Measurements from ENCODE around the gene ARHGEF2.
"Not testable (repeated sequence)": the region's sequence is repeated elsewhere in the genome, so short reads cannot be mapped to it uniquely, and the experiment has no call there.

ARHGEF2 gene

DNA sequence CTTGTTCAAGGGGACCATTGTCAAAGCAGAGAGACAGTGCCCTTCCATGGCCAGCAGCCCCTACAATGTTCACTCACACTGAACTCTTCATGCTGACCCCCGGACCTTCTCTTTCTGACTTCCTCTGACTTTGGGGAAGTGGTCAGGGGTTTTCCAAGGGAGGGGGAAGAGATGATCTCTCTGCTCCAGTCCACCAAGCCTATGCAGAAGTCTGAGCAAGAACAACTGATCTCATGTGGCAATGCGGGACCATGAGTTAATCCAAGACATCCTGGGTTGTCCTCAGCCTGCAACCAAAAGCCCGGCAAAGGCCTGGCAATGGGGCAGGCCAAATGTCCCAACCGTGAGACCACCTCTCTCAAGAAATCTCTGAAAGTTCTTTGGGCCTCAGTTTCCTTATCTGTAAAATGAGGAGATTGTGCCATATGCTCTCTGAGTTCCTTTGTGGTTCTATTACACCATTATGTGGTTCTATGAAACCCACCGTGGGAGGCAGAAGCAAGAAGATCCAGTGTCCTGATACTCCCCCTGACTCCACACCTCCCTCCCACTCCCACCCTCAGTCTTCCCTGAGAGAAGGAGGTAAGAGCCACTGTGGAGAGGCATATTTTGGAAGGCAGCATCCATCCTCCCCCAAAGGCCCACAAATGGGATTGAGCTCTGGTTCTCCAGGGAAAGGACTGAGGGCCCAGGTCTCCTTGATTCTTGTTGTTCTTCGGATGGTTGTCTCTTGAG, 11.8 kb upstream of the ARHGEF2 start:
- peak in 2 of 58 donors; percentile 19 to 26 for DNase-seq

DNA sequence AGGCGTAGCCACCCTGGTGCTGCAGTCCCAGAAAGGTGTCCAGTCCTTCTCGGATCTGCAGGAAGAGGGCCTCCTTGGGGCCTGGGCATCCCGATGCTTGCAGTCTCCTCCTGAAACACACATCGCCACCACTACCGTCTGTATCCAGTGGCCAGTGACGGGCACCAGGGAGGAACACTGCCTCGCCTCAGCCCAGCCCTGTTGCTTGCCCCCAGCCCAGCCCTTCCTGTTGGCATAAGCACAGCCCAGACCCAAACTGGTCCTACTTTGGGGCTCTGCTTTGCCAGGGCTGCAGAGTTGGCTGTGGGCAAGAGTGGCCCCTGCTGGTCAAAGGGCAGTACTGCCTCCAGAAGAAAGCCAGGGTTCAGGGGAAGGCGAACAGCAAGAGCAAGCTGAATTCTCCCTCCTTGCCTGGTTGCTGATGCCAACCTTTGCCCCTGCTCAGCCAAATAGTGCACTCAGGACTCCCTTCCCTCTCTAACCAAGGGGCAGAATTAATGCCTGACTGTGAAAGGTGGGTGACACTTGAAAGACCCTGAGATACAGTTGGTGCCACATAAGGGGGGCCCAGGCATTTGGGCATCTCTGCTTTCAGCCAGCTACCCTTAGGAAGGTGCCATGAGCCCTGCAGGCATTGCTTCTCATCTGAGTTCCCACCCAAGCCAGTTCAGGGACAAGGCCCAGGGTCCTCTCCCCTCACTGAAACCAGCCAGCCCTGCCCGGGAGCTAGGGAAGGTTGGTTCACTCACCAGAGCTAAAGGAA, 11.1 kb upstream of the ARHGEF2 start:
- DNase-seq = peak in 55 of 58 donors; percentile 30 to 86 (median 73)

- DNase-seq = not testable (repeated sequence)
Observed at GRCh38 chr1:155984903-155985645, 6.7 kb upstream of the ARHGEF2 start.

DNA sequence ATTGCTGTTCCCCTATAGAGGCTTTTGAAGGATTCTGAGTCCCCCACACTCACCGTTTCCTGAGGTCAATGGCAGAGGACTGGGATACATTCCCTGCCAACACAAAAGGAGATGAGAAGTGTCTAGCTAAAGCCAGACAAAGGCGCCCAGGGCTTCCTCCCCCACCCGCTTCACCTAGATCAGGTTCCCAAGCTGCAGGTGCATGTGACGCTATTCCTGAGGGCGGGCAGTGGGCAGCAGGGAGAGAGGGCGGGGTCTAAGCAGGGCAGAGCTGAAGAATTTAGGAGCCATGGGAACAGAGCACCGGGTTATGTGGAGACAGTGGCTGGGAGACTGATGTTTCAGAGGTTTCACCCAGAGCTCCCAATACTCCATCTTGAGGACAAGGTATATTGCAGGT, 6.0 kb upstream of the ARHGEF2 start:
- DNase-seq = no peak

DNA sequence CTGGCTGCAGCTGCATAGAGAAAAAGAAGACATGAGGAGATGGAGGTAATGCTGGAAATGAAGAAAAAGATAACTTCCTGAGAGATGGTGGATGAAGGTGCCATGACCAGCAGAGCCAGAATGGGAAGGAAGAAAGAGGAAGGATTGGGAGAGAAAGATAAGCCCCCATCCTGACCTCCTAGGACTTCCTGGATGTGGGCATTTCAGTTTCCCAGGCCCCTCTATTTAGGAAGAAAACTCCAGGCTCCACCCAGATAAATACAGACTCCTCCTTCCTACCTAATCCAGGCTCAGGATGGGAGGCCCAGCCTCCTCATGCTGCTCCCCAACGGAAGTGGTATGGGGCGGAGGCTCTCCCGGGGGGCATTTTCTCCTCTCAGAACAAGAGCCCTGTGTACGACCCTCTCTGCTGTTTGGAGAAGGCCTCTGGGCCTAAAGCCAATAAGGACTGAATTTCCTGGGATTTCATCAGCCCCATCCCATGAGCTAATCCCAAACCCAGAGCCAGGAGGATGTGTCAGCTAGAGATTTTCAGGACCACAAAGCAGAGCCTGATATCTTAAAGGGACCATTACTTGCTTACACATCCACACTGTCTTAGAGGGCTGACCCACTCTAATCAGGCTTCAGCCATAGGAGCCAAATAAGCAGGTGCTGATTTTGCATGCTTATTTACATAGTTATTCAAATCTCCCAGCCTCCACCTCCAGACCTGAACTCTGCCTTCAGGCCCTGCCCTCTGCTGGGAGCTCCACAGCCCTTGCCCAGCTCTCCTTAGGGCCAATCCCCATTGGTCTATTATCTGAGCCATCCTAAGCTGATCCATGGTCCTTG, 5.1 kb upstream of the ARHGEF2 start:
- DNase-seq = no peak

DNA sequence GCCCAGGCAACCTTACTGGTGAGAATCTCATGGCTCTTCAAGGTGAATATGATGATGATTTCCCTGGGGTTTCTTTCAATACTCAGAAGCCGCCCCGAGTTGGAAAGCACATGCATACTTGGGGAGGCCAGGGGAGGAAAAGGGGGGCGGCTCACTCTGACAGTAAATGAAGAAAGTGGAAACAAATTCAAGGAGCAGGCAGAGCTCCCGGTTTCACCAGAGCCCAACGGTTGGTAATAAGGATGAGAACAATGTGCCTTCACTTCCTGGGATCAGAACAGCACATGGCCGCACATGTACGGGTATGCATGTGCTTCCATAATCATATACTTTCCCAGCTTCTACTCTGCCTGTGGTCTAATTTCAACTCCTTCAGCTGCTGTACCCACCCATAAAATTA, 3.8 kb upstream of the ARHGEF2 start:
- no peak for DNase-seq

- DNase-seq = no peak
Observed at GRCh38 chr1:155981266-155982088, 3.1 kb upstream of the ARHGEF2 start.

DNA sequence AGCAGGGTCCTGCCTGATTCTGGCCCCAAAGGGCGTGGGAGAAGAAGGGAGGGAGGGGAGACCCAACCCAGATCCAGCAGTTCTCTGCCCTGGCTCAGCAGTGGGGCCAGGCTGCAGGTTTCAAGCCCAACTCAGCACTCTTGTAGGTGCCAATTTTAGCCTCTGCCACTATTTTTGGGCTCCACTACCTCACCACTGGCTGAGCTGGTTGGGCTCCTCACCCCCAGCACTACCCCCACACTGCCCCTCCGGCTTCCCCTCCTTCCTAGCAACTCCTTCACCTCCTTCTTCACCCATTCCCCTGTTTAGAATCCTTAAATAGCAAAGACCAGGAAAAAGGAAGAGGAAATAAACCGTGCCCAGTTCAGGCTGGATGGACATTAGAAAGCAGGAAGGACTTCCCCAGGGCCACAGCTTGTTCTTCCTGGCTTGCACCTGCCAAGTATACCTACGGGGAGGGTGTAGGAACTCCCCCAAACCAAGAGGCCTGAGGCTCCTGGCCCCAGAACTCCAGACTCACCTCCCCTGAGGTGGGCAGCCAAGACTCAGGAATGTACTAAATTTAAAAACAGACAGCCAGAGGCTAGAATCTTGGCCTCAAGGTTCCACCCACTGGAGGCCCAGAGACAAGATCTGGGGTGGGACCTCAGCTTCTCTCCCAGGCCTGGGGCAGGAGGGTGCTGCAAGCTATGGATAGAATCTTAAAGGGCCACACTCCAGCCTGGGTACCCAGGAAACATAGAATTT, 1.4 kb upstream of the ARHGEF2 start:
- peak in 1 of 58 donors; percentile 11 for DNase-seq

GRCh38 chr1:155978973-155979429, 654 bp upstream of the ARHGEF2 start:
- no peak for DNase-seq

GRCh38 chr1:155977690-155978324, 540 bp downstream of the ARHGEF2 start:
- DNase-seq = peak in 26 of 58 donors; percentile 28 to 70 (median 48)

- DNase-seq = peak in 5 of 58 donors; percentile 27 to 53 (median 43)
Observed at GRCh38 chr1:155976913-155977689, 1.2 kb downstream of the ARHGEF2 start.

GRCh38 chr1:155976062-155976912, 2.1 kb downstream of the ARHGEF2 start:
- peak in 26 of 58 donors; percentile 11 to 53 (median 35) for DNase-seq

DNA sequence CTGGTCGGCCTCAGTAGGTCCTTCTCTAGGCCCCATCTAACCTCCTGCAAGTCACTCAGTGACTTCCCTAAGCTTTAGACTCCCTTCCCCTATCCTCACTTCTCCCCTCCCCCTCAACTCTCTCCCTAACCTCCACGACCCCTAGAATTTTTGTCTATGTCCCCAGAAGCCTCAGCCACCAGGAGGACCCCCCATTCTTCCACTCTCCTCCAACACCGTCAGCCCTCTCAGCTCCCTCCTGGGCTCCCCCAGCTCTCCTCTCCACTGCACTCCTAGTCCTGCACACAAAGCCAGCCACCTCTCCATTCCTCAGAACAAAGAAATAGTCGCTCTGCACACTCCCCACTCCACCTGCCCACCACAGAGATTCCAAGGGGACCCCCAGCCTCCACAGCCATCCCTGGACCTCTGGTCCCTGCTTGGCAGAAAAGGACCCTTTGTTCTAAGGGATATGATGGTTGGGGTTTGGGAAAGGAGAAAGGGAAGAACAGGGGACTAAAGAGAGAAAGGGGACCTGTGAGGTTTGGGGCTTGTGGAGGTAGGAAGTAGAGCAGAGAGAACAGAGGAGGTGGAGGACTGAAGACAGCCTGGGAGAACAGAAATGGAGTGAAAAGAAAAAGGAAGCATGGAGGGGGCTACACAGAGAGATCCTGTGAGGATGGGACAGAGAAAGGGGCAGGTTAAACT, 2.8 kb downstream of the ARHGEF2 start:
- DNase-seq = peak in 3 of 58 donors; percentile 18 to 51 (median 32)

- DNase-seq = peak in 53 of 58 donors; percentile 36 to 93 (median 77)
Observed at GRCh38 chr1:155974208-155975115, 3.9 kb downstream of the ARHGEF2 start.

- peak in 3 of 58 donors; percentile 15 to 24 (median 18) for DNase-seq
Observed at GRCh38 chr1:155973723-155974122, 4.6 kb downstream of the ARHGEF2 start.
